ENCODE data around the gene CPT2. TPM values are rescaled to one million over a fixed set of nuclear protein-coding genes. Genes with fewer than 3 reads are reported as not detected.

CPT2 gene
- total RNA-seq, 6 experiments from 2014 or later, result 12.0 to 14.4 (median 12.7) TPM

DNA sequence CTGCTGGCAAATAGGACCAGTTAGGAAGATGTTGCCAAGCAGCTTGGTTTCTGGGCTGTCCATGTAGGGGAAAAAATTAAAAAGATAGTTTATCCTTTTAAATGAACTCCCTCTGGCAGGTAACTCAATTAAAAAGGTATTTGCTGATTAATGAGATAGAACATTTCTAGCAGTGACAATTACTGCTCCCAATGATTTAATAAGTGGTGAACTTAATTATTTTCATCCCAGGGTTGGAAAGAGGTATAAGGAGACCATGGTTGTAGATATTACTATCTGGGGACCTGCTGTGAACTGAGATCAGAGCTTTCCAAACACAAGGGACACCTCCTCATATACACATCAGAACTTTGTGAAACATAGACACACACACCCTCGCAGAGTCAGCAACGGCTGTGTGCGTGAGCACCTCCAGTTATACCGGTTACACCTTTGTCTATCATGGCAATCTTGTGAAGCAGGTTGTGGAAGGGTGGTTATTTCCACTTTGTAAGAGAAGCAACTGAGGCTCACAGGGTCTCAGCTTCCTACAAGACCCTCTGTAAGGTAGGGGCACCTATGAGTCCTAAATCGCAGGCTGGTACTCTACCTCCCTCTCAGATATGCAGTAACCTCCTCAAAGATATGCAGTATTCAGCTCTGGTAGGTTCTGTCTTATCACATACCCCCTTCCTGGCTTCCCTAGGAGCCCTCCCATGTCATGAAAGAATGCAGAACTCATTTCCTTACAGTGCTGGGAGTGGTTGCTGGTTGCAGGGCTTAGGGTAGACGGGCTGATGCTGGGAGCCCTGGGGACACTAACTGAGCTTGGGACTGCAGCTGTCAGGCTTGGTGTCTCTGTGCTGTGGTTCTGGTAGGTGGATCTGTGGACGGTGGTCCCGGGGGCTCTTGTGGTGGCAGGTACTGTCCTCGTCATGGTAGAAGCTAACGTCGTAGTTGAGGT, 60.2 kb downstream of the CPT2 start:
- no peak overlapping the region for H3K4me3 Mint-ChIP-seq
- no peaks in the 10 kb centered on the region for H3K36me3 Mint-ChIP-seq (ENCODE audit: low read depth)
- H3K27me3 Mint-ChIP-seq (ENCODE audit: insufficient read depth), result no peaks in the 10 kb centered on the region
- H3K4me1 Mint-ChIP-seq (ENCODE audit: low read depth), result peaks cover 36% of the 10 kb centered on the region
- TF ChIP-seq, protein P1, sequence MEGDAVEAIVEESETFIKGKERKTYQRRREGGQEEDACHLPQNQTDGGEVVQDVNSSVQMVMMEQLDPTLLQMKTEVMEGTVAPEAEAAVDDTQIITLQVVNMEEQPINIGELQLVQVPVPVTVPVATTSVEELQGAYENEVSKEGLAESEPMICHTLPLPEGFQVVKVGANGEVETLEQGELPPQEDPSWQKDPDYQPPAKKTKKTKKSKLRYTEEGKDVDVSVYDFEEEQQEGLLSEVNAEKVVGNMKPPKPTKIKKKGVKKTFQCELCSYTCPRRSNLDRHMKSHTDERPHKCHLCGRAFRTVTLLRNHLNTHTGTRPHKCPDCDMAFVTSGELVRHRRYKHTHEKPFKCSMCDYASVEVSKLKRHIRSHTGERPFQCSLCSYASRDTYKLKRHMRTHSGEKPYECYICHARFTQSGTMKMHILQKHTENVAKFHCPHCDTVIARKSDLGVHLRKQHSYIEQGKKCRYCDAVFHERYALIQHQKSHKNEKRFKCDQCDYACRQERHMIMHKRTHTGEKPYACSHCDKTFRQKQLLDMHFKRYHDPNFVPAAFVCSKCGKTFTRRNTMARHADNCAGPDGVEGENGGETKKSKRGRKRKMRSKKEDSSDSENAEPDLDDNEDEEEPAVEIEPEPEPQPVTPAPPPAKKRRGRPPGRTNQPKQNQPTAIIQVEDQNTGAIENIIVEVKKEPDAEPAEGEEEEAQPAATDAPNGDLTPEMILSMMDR (IDR thresholded peaks at IDR 0.05), result no peak
- DNase-seq, result no peak
- no peak overlapping the region for H3K27ac Mint-ChIP-seq
- H3K9me3 Mint-ChIP-seq, result no peaks in the 10 kb centered on the region

DNA sequence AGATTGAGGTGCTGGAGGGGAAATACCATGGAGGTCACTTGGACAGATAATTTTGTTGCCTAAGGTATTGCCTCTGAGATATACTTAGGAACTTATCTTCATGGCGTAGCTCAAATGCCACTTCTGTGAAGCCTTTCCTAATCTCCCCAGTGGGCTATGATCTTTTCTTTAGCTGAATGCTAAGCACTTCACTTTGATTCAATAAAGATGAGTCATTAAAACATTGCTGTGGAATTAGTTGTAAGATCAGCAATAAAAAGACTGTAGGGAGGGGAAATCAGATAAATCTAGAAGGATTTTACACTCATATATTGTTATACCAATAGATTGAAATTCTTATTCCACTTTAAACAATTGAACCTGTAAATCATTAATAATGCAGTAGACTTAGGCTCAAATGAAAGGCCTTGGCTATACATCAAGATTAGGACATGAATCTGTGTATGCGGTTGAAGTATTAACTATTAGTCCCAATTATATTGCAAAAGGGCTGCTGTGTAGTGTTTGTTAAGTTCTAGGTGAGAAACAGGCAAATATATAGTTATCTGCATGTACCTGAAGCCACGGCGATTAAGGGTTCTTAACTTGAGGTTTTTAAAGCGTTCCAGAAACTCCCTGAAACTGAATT, 60.9 kb downstream of the CPT2 start:
- Mint-ChIP-seq H3K27me3 (ENCODE audit: insufficient read depth) (no peaks in the 10 kb centered on the region), H3K9me3 (no peaks in the 10 kb centered on the region), H3K36me3 (ENCODE audit: low read depth) (no peaks in the 10 kb centered on the region), H3K27ac (no peak overlapping the region), H3K4me3 (no peak overlapping the region), H3K4me1 (ENCODE audit: low read depth) (peaks cover 36% of the 10 kb centered on the region)
- TF ChIP-seq, protein P1 (IDR thresholded peaks at IDR 0.05), result no peak
- no peak for DNase-seq

DNA sequence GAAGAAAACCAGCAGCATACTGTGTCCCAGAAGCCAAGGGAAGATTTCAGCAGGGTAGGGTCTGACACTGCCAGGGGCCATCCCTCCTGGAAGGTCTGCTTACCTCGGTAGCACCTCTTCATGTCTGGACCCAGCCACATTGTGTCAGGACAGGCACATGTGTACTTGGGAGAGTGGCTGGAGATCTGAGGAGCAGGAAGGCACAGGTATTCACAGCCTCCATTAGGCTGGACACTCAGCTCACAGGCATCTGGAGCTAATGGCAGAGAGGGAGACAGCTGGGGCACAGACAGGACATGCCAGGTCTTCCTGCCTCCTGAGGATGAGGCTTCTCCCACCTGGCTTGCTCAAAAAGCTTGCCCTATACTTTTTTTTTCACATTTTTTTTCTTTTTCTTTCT, 61.6 kb downstream of the CPT2 start:
- Mint-ChIP-seq H3K27ac (no peak overlapping the region), H3K4me1 (ENCODE audit: low read depth) (peaks cover 36% of the 10 kb centered on the region), H3K36me3 (ENCODE audit: low read depth) (no peaks in the 10 kb centered on the region), H3K27me3 (ENCODE audit: insufficient read depth) (no peaks in the 10 kb centered on the region), H3K4me3 (no peak overlapping the region), H3K9me3 (no peaks in the 10 kb centered on the region)
- TF ChIP-seq, protein P1 (IDR thresholded peaks at IDR 0.05), result no peak
- DNase-seq, result no peak

- no peaks in the 10 kb centered on the region for H3K9me3 Mint-ChIP-seq
- H3K36me3 Mint-ChIP-seq (ENCODE audit: low read depth), result no peaks in the 10 kb centered on the region
- TF ChIP-seq, protein P1 (IDR thresholded peaks at IDR 0.05), result no peak
- H3K27me3 Mint-ChIP-seq (ENCODE audit: insufficient read depth), result no peaks in the 10 kb centered on the region
- peaks cover 19% of the 10 kb centered on the region for H3K4me1 Mint-ChIP-seq (ENCODE audit: low read depth)
- H3K4me3 Mint-ChIP-seq, result no peak overlapping the region
- H3K27ac Mint-ChIP-seq, result no peak overlapping the region
- no peak for DNase-seq
Observed at GRCh38 chr1:53259932-53260331, 63.3 kb downstream of the CPT2 start.

DNA sequence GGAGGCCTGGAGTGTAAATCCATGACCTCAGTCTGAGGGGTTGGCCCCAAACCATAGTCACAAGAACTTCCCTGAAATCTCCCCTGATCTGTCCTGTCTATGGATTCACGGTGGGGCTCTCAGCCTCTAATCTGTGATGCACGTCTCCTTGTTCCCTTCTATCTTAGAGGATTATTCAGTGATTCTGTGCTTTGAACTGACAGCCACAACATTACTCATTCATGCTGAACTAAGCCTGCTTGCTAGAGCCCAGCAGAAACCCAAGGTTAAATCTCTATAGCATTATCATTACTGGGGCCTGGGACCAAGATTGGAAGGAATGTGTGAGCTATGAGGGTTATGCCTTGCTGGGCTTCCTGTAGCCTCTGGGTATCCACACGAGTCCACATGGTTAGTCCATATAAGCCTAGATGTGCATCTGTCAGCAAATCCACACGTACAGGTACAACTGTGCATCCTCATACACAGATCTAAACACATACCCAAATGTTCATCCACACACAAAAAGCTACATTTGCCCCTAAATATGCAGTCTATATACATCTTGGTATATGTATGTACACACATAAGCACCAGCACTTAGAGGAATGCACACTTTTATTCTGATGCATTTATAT, 64.1 kb downstream of the CPT2 start:
- TF ChIP-seq, protein P1 (IDR thresholded peaks at IDR 0.05), result no peak
- DNase-seq, result no peak
- Mint-ChIP-seq H3K9me3 (no peaks in the 10 kb centered on the region), H3K4me3 (no peak overlapping the region), H3K27ac (no peak overlapping the region), H3K36me3 (ENCODE audit: low read depth) (no peaks in the 10 kb centered on the region), H3K4me1 (ENCODE audit: low read depth) (peaks cover 15% of the 10 kb centered on the region), H3K27me3 (ENCODE audit: insufficient read depth) (no peaks in the 10 kb centered on the region)
